ENCODE measurements around the gene FAM163A.

Gene FAM163A

GRCh38 chr1:179767996-179768395, 24.9 kb downstream of the FAM163A start:
- Mint-ChIP-seq H3K36me3 (ENCODE audit: low read depth) (no peaks in the 10 kb centered on the region), H3K9me3 (no peaks in the 10 kb centered on the region), H3K27me3 (ENCODE audit: low read depth) (no peaks in the 10 kb centered on the region), H3K4me3 (no peak overlapping the region), H3K27ac (no peak overlapping the region), H3K4me1 (ENCODE audit: low read depth) (no peaks in the 10 kb centered on the region)

GRCh38 chr1:179770887-179771502, 27.9 kb downstream of the FAM163A start:
- H3K9me3 Mint-ChIP-seq, result no peaks in the 10 kb centered on the region
- no peak overlapping the region for H3K4me3 Mint-ChIP-seq
- H3K27me3 Mint-ChIP-seq (ENCODE audit: low read depth), result no peaks in the 10 kb centered on the region
- H3K4me1 Mint-ChIP-seq (ENCODE audit: low read depth), result no peaks in the 10 kb centered on the region
- H3K27ac Mint-ChIP-seq, result no peak overlapping the region
- H3K36me3 Mint-ChIP-seq (ENCODE audit: low read depth), result no peaks in the 10 kb centered on the region

GRCh38 chr1:179773264-179773663, 30.2 kb downstream of the FAM163A start:
- H3K27ac Mint-ChIP-seq, result no peak overlapping the region
- no peak overlapping the region for H3K4me3 Mint-ChIP-seq
- H3K9me3 Mint-ChIP-seq, result no peaks in the 10 kb centered on the region
- H3K4me1 Mint-ChIP-seq (ENCODE audit: low read depth), result no peaks in the 10 kb centered on the region
- H3K27me3 Mint-ChIP-seq (ENCODE audit: low read depth), result no peaks in the 10 kb centered on the region
- H3K36me3 Mint-ChIP-seq (ENCODE audit: low read depth), result no peaks in the 10 kb centered on the region

GRCh38 chr1:179774000-179774399, 30.9 kb downstream of the FAM163A start:
- no peaks in the 10 kb centered on the region for H3K27me3 Mint-ChIP-seq (ENCODE audit: low read depth)
- H3K4me3 Mint-ChIP-seq, result no peak overlapping the region
- no peak overlapping the region for H3K27ac Mint-ChIP-seq
- no peaks in the 10 kb centered on the region for H3K9me3 Mint-ChIP-seq
- H3K36me3 Mint-ChIP-seq (ENCODE audit: low read depth), result no peaks in the 10 kb centered on the region
- no peaks in the 10 kb centered on the region for H3K4me1 Mint-ChIP-seq (ENCODE audit: low read depth)

- Mint-ChIP-seq H3K4me1 (ENCODE audit: low read depth) (no peaks in the 10 kb centered on the region), H3K36me3 (ENCODE audit: low read depth) (no peaks in the 10 kb centered on the region), H3K9me3 (no peaks in the 10 kb centered on the region), H3K27ac (no peak overlapping the region), H3K4me3 (no peak overlapping the region), H3K27me3 (ENCODE audit: low read depth) (no peaks in the 10 kb centered on the region)
Measured at GRCh38 chr1:179774566-179774965, 31.5 kb downstream of the FAM163A start.

GRCh38 chr1:179775009-179775408, 31.9 kb downstream of the FAM163A start:
- Mint-ChIP-seq H3K36me3 (ENCODE audit: low read depth) (no peaks in the 10 kb centered on the region), H3K4me3 (no peak overlapping the region), H3K9me3 (no peaks in the 10 kb centered on the region), H3K4me1 (ENCODE audit: low read depth) (no peaks in the 10 kb centered on the region), H3K27me3 (ENCODE audit: low read depth) (no peaks in the 10 kb centered on the region), H3K27ac (no peak overlapping the region)

- Mint-ChIP-seq H3K4me3 (no peak overlapping the region), H3K27ac (no peak overlapping the region), H3K36me3 (ENCODE audit: low read depth) (no peaks in the 10 kb centered on the region), H3K4me1 (ENCODE audit: low read depth) (no peaks in the 10 kb centered on the region), H3K9me3 (no peaks in the 10 kb centered on the region), H3K27me3 (ENCODE audit: low read depth) (no peaks in the 10 kb centered on the region)
Measured at GRCh38 chr1:179776831-179777230, 33.7 kb downstream of the FAM163A start.

- H3K36me3 Mint-ChIP-seq (ENCODE audit: low read depth), result no peaks in the 10 kb centered on the region
- H3K9me3 Mint-ChIP-seq, result no peaks in the 10 kb centered on the region
- H3K27ac Mint-ChIP-seq, result no peak overlapping the region
- H3K4me1 Mint-ChIP-seq (ENCODE audit: low read depth), result no peaks in the 10 kb centered on the region
- no peak overlapping the region for H3K4me3 Mint-ChIP-seq
- H3K27me3 Mint-ChIP-seq (ENCODE audit: low read depth), result no peaks in the 10 kb centered on the region
Measured at GRCh38 chr1:179777731-179778130, 34.6 kb downstream of the FAM163A start.

GRCh38 chr1:179779645-179780272, 36.7 kb downstream of the FAM163A start:
- Mint-ChIP-seq H3K4me1 (ENCODE audit: low read depth) (no peaks in the 10 kb centered on the region), H3K27ac (no peak overlapping the region), H3K4me3 (no peak overlapping the region), H3K27me3 (ENCODE audit: low read depth) (peaks cover under 1% of the 10 kb centered on the region), H3K9me3 (no peaks in the 10 kb centered on the region), H3K36me3 (ENCODE audit: low read depth) (no peaks in the 10 kb centered on the region)

- Mint-ChIP-seq H3K27me3 (ENCODE audit: low read depth) (peaks cover 8% of the 10 kb centered on the region), H3K27ac (no peak overlapping the region), H3K4me1 (ENCODE audit: low read depth) (no peaks in the 10 kb centered on the region), H3K36me3 (ENCODE audit: low read depth) (no peaks in the 10 kb centered on the region), H3K9me3 (no peaks in the 10 kb centered on the region), H3K4me3 (no peak overlapping the region)
Measured at GRCh38 chr1:179781962-179782361, 38.9 kb downstream of the FAM163A start.

- Mint-ChIP-seq H3K4me3 (no peak overlapping the region), H3K36me3 (ENCODE audit: low read depth) (no peaks in the 10 kb centered on the region), H3K27me3 (ENCODE audit: low read depth) (peaks cover 13% of the 10 kb centered on the region), H3K27ac (no peak overlapping the region), H3K9me3 (no peaks in the 10 kb centered on the region), H3K4me1 (ENCODE audit: low read depth) (no peaks in the 10 kb centered on the region)
Measured at GRCh38 chr1:179785031-179785431, 41.9 kb downstream of the FAM163A start.

GRCh38 chr1:179785728-179786127, 42.6 kb downstream of the FAM163A start:
- Mint-ChIP-seq H3K27me3 (ENCODE audit: low read depth) (peaks cover 13% of the 10 kb centered on the region), H3K4me1 (ENCODE audit: low read depth) (no peaks in the 10 kb centered on the region), H3K27ac (no peak overlapping the region), H3K9me3 (no peaks in the 10 kb centered on the region), H3K36me3 (ENCODE audit: low read depth) (no peaks in the 10 kb centered on the region), H3K4me3 (no peak overlapping the region)

GRCh38 chr1:179786815-179787685, 44.0 kb downstream of the FAM163A start:
- H3K9me3 Mint-ChIP-seq, result no peaks in the 10 kb centered on the region
- H3K27ac Mint-ChIP-seq, result no peak overlapping the region
- peaks cover 13% of the 10 kb centered on the region for H3K27me3 Mint-ChIP-seq (ENCODE audit: low read depth)
- H3K36me3 Mint-ChIP-seq (ENCODE audit: low read depth), result no peaks in the 10 kb centered on the region
- H3K4me1 Mint-ChIP-seq (ENCODE audit: low read depth), result no peaks in the 10 kb centered on the region
- H3K4me3 Mint-ChIP-seq, result no peak overlapping the region

- H3K36me3 Mint-ChIP-seq (ENCODE audit: low read depth), result no peaks in the 10 kb centered on the region
- no peak overlapping the region for H3K4me3 Mint-ChIP-seq
- H3K27ac Mint-ChIP-seq, result no peak overlapping the region
- no peaks in the 10 kb centered on the region for H3K9me3 Mint-ChIP-seq
- peaks cover 13% of the 10 kb centered on the region for H3K27me3 Mint-ChIP-seq (ENCODE audit: low read depth)
- H3K4me1 Mint-ChIP-seq (ENCODE audit: low read depth), result no peaks in the 10 kb centered on the region
Measured at GRCh38 chr1:179788259-179788658, 45.2 kb downstream of the FAM163A start.

- no peak overlapping the region for H3K4me3 Mint-ChIP-seq
- no peaks in the 10 kb centered on the region for H3K9me3 Mint-ChIP-seq
- no peaks in the 10 kb centered on the region for H3K36me3 Mint-ChIP-seq (ENCODE audit: low read depth)
Measured at GRCh38 chr1:179793281-179793680, 50.2 kb downstream of the FAM163A start.

More at GRCh38 chr1:179793281-179793680, 50.2 kb downstream of the FAM163A start:
- Mint-ChIP-seq H3K27me3 (ENCODE audit: low read depth) (peaks cover 8% of the 10 kb centered on the region), H3K27ac (no peak overlapping the region), H3K4me1 (ENCODE audit: low read depth) (no peaks in the 10 kb centered on the region)
